OCI-LY7 (cell line): ENCODE measurements around the gene S1PR4.

Experiments used
- CTCF ChIP-seq: fragments of 200-600 bp; sonication (generic); conservative IDR thresholded peaks from 2 replicates; pipeline ENCODE4 v1.5.1; 2014; ENCODE audit warnings: mild to moderate bottlenecking, antibody characterized with exemption, low read length, moderate library complexity, mixed read lengths
- EZH2phosphoT487 ChIP-seq: fragments of 200-600 bp; sonication (generic); IDR thresholded peaks from 2 replicates; pipeline ENCODE4 v1.6.1; 2018; ENCODE audit warnings: low read depth, borderline replicate concordance, mild to moderate bottlenecking, mixed run types, antibody characterized with exemption, low read length, moderate library complexity, mixed read lengths

GRCh38 chr19:3131168-3131567 lies 47.4 kb upstream of the S1PR4 start:
- TF ChIP-seq CTCF (no peak), EZH2phosphoT487 (no peak)
